Peyer's patch (tissue), 4 donors: ENCODE measurements around the gene LSM10.

ENCODE experiments used
- CTCF ChIP-seq, 6 experiments: fragments of 450-650 bp in 4 of 6; fragments of 200-600 bp in 2 of 6; sonication (generic) in 1 of 6; IDR thresholded peaks; one replicate each; pipeline ENCODE4 v1.5.1; 2017 to 2019; ENCODE audit warnings: antibody characterized with exemption in 6 of 6, mild to moderate bottlenecking in 3 of 6, moderate library complexity in 1 of 6
- POLR2A ChIP-seq, 2 donors: fragments of 450-650 bp; IDR thresholded peaks; one replicate each; pipeline ENCODE4 v1.5.1; 2017; ENCODE audit warnings: antibody characterized with exemption in 2 of 2, mild to moderate bottlenecking in 2 of 2, moderate library complexity in 2 of 2

DNA sequence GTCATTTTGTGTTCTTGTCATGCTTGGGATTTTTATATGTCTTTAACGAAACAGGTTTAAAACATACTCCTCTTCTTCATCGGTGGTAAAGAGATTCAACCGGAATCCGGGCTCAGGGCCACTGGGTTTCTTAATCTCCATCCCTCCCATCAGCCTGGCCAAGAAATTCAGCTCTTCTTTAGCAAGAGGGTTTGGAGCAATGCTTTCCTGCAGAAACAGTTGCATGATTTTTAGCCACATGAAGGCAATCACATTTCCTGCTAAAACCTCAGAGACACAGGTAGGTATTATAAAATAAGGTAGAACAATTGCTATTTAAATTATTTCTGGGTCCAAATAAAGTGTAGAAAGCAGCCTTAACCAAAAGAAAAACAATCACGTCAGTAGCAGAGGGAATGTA, 22.7 kb upstream of the LSM10 start:
- no peak for TF ChIP-seq CTCF (IDR thresholded peaks at IDR 0.05)
- no peak for TF ChIP-seq POLR2A (IDR thresholded peaks at IDR 0.05)
